GM12874 (cell line): ENCODE data around the gene OR8B8.

Experiments
- CTCF ChIP-seq: IDR thresholded peaks from 2 replicates; pipeline ENCODE4 v1.5.1; 2011; ENCODE audit warnings: low read depth, mild to moderate bottlenecking, control low read depth, low read length, moderate library complexity; ENCODE audit not compliant: insufficient read depth

OR8B8 gene

GRCh38 chr11:124445646-124446150 lies at the start of gene OR8B8:
OR8B8 (minus strand) TSS chr11:124445696; CDS start chr11:124441085, 4,611 bp downstream.
- TF ChIP-seq CTCF, result no peak

- TF ChIP-seq CTCF, result no peak
Measured at GRCh38 chr11:124493016-124493655, 47.6 kb upstream of the OR8B8 start.

- no peak for TF ChIP-seq CTCF
Measured at GRCh38 chr11:124483422-124483821, 37.9 kb upstream of the OR8B8 start.

- TF ChIP-seq CTCF, result no peak
Measured at GRCh38 chr11:124482362-124483147, 37.1 kb upstream of the OR8B8 start.

- no peak for TF ChIP-seq CTCF
Measured at GRCh38 chr11:124481365-124482323, 36.1 kb upstream of the OR8B8 start.

GRCh38 chr11:124479561-124479960 lies 34.1 kb upstream of the OR8B8 start:
- TF ChIP-seq CTCF, result no peak

GRCh38 chr11:124475265-124475664 lies 29.8 kb upstream of the OR8B8 start:
- TF ChIP-seq CTCF, result no peak
